ENCODE measurements around the gene FAM120AOS. TPM values are rescaled to one million over a fixed set of nuclear protein-coding genes. Genes with fewer than 3 reads are reported as not detected.

FAM120AOS gene
- total RNA-seq, 2 experiments from 2014 or later, result 45.6 to 50.3 TPM

DNA sequence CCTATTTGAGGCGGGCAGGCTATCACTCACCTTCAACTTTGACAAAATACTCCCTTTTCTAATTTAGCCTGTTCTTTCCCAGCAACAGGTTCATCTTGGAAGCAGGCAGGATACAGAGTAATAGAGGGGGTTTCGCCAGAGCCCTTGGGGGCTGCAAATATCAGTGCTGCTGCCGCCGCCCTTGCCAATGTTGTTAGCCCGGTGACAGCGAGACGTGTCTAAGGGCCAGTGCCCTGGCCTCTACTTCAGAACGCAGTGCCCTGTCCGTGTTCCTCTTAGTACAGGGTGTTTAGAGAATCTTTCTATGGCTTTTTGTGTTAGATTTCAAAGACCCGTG lies 703 bp downstream of the FAM120AOS start:
- Mint-ChIP-seq H3K36me3 (ENCODE audit: low read depth) (peaks cover 32% of the 10 kb centered on the region), H3K9me3 (no peaks in the 10 kb centered on the region), H3K27me3 (no peaks in the 10 kb centered on the region), H3K27ac (peak overlapping the region; percentile 94), H3K4me1 (ENCODE audit: low read depth) (peaks cover 62% of the 10 kb centered on the region), H3K4me3 (peak overlapping the region; percentile 98)
- ATAC-seq (ENCODE audit: poor library complexity), result no peak
- ChIA-PET POLR2A (interaction anchor here (1.2 to 4.3 kb wide), 7 partner anchors 11 to 782 kb away, joined by 3 to 31 read pairs (median 5); no protein-coding TSS in a partner anchor), CTCF (interaction anchor here (2.4 to 2.5 kb wide), 2 partner anchors 12 to 114 kb away, joined by 7 to 13 read pairs; no protein-coding TSS in a partner anchor)
- H3K4me3 ChIP-seq (ENCODE audit: low read length), result peak overlapping the region; percentile 90
- DNase-seq, result peak in 5 of 14 experiments; percentile 1 to 15 (median 5)
- H3K36me3 ChIP-seq (ENCODE audit: insufficient read depth, low read length), result peaks cover 19% of the 10 kb centered on the region
- TF ChIP-seq, protein P1, sequence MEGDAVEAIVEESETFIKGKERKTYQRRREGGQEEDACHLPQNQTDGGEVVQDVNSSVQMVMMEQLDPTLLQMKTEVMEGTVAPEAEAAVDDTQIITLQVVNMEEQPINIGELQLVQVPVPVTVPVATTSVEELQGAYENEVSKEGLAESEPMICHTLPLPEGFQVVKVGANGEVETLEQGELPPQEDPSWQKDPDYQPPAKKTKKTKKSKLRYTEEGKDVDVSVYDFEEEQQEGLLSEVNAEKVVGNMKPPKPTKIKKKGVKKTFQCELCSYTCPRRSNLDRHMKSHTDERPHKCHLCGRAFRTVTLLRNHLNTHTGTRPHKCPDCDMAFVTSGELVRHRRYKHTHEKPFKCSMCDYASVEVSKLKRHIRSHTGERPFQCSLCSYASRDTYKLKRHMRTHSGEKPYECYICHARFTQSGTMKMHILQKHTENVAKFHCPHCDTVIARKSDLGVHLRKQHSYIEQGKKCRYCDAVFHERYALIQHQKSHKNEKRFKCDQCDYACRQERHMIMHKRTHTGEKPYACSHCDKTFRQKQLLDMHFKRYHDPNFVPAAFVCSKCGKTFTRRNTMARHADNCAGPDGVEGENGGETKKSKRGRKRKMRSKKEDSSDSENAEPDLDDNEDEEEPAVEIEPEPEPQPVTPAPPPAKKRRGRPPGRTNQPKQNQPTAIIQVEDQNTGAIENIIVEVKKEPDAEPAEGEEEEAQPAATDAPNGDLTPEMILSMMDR (IDR thresholded peaks at IDR 0.05), result no peak
- no peaks in the 10 kb centered on the region for H3K9me3 ChIP-seq (ENCODE audit: control insufficient read depth in 1 of 2, insufficient read depth in 1 of 2, low read length in 2 of 2)
- peak overlapping the region; percentile 67 to 81 for H3K27ac ChIP-seq (ENCODE audit: low read depth in 1 of 2, low read length in 2 of 2)
- intact Hi-C loops (cut with DNase I, micrococcal nuclease), result loop anchor here (2.0 to 10.0 kb wide), 8 partner anchors 50 to 1338 kb away; partner anchors contain the start of genes CARD19 (in 1 of the 2), IARS1 (in 1 of the 2), NINJ1 (in 1 of the 2) and SPTLC1 (in 1 of the 2)
- peaks cover 23% of the 10 kb centered on the region for H3K4me1 ChIP-seq (ENCODE audit: insufficient read depth, low read length)
- no peaks in the 10 kb centered on the region for H3K27me3 ChIP-seq (ENCODE audit: control insufficient read depth in 1 of 2, insufficient read depth in 2 of 2, low read length in 2 of 2)

DNA sequence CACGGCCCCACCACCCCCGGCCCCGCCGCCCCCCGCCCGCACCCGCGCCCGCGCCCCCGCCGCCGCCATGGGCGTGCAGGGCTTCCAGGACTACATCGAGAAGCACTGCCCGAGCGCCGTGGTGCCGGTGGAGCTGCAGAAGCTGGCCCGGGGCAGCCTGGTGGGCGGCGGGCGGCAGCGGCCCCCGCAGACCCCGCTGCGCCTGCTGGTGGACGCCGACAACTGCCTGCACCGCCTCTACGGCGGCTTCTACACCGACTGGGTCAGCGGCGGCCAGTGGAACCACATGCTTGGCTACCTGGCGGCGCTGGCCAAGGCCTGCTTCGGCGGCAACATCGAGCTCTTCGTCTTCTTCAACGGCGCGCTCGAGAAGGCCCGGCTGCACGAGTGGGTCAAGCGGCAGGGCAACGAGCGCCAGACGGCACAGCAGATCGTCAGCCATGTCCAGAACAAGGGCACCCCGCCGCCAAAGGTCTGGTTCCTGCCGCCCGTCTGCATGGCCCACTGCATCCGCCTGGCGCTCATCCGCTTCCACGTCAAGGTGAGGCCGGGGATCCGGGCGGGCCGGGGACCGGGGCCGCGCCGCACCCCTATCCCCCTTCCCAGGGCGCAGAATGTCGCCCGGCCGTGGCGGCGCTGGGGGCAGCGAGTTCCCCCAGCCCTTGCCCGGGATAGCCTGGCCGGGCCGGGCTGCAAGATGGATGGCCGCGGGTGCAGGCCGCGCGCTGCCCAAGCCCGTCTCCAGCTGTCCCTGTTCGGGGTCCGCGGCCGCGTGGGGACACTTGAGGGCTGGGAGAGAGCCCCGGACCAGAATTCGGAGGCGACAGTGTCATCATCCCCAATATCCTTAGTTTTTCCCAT lies 1.3 kb downstream of the FAM120AOS start:
- peaks cover 25% of the 10 kb centered on the region for H3K36me3 ChIP-seq (ENCODE audit: insufficient read depth, low read length)
- ChIA-PET CTCF (interaction anchor here (1.2 to 2.5 kb wide), 2 partner anchors 9 to 114 kb away, joined by 4 to 13 read pairs; no protein-coding TSS in a partner anchor), POLR2A (interaction anchor here (0.6 to 4.3 kb wide), 5 partner anchors 12 to 387 kb away, joined by 3 to 31 read pairs (median 3); partner anchors contain the start of gene NINJ1)
- intact Hi-C loops (cut with DNase I, micrococcal nuclease), result loop anchor here (2.0 to 10.0 kb wide), 9 partner anchors 50 to 1337 kb away; partner anchors contain the start of genes BICD2 (in 1 of the 2), CARD19 (in 1 of the 2), IARS1 (in 1 of the 2) and NINJ1 (in 1 of the 2)
- peak overlapping the region; percentile 98 for H3K4me3 Mint-ChIP-seq
- peak overlapping the region; percentile 67 to 81 for H3K27ac ChIP-seq (ENCODE audit: low read depth in 1 of 2, low read length in 2 of 2)
- H3K4me1 Mint-ChIP-seq (ENCODE audit: low read depth), result peaks cover 61% of the 10 kb centered on the region
- H3K27me3 ChIP-seq (ENCODE audit: control insufficient read depth in 1 of 2, insufficient read depth in 2 of 2, low read length in 2 of 2), result no peaks in the 10 kb centered on the region
- H3K4me1 ChIP-seq (ENCODE audit: insufficient read depth, low read length), result peaks cover 20% of the 10 kb centered on the region
- TF ChIP-seq, protein P1 (IDR thresholded peaks at IDR 0.05), result no peak
- peak; percentile 21 to 68 (median 34) for DNase-seq
- H3K27me3 Mint-ChIP-seq, result no peaks in the 10 kb centered on the region
- ATAC-seq (ENCODE audit: poor library complexity), result peak; percentile 10
- H3K9me3 ChIP-seq (ENCODE audit: control insufficient read depth in 1 of 2, insufficient read depth in 1 of 2, low read length in 2 of 2), result no peaks in the 10 kb centered on the region
- peaks cover 38% of the 10 kb centered on the region for H3K36me3 Mint-ChIP-seq (ENCODE audit: low read depth)
- H3K4me3 ChIP-seq (ENCODE audit: low read length), result peak overlapping the region; percentile 90
- peak overlapping the region; percentile 94 for H3K27ac Mint-ChIP-seq
- H3K9me3 Mint-ChIP-seq, result no peaks in the 10 kb centered on the region
